Transverse colon (tissue), 4 donors: ENCODE results near the gene MEGF10. TPM values are rescaled to one million over a fixed set of nuclear protein-coding genes. Genes with fewer than 3 reads are reported as not detected.

ENCODE experiments used
- DNase-seq: peaks from one replicate; pipeline ENCODE4 v3.0.0-alpha.2; 2019
- H3K27ac ChIP-seq, 4 donors: fragments of 200-600 bp; sonication (generic); 2 replicates each; pipeline ENCODE4 v1.5.1; 2016 to 2018; ENCODE audit warnings: inconsistent platforms in 4 of 4
- H3K27me3 ChIP-seq: fragments of 200-600 bp; sonication (generic); 2 replicates; pipeline ENCODE4 v1.5.1; 2017; ENCODE audit warnings: inconsistent platforms
- H3K36me3 ChIP-seq, 4 donors: fragments of 200-600 bp; sonication (generic); 2 replicates each; pipeline ENCODE4 v1.5.1; 2017 to 2019; ENCODE audit warnings: inconsistent platforms in 4 of 4
- H3K4me1 ChIP-seq, 4 donors: fragments of 200-600 bp; sonication (generic); 2 replicates each; pipeline ENCODE4 v1.5.1; 2017 to 2020; ENCODE audit warnings: inconsistent platforms in 4 of 4
- H3K4me3 ChIP-seq, 4 donors: fragments of 200-600 bp; sonication (generic); 1 replicate in 1 of 4; 2 replicates in 3 of 4; pipeline versions ENCODE4 v1.5.1 to v1.6.1; 2017 to 2019; ENCODE audit warnings: inconsistent platforms in 4 of 4
- H3K9me3 ChIP-seq, 2 donors: fragments of 200-600 bp; sonication (generic); 2 replicates each; pipeline ENCODE4 v1.5.1; 2017 to 2019; ENCODE audit warnings: inconsistent platforms in 2 of 2
- CTCF ChIP-seq, 5 experiments: fragments of 200-600 bp in 3 of 5; fragments of 450-650 bp in 2 of 5; sonication (generic) in 3 of 5; IDR thresholded peaks; 1 replicate in 2 of 5; 2 replicates in 3 of 5; pipeline ENCODE4 v1.5.1; 2016 to 2017; ENCODE audit warnings: antibody characterized with exemption in 5 of 5, inconsistent platforms in 3 of 5, mild to moderate bottlenecking in 2 of 5, moderate library complexity in 1 of 5
- EP300 ChIP-seq: sonication (generic); formaldehyde crosslinking; IDR thresholded peaks from one replicate; pipeline ENCODE4 v1.6.1; 2017; ENCODE audit warnings: antibody characterized with exemption, low read depth
- POLR2A ChIP-seq: fragments of 450-650 bp; IDR thresholded peaks from one replicate; pipeline ENCODE4 v1.6.1; 2016; ENCODE audit warnings: antibody characterized with exemption, mild to moderate bottlenecking, moderate library complexity
- POLR2AphosphoS5 ChIP-seq, 3 donors: sonication (generic); formaldehyde crosslinking; IDR thresholded peaks; one replicate each; pipeline ENCODE4 v1.6.1; 2016; ENCODE audit warnings: antibody characterized with exemption in 3 of 3
- WGBS, 2 donors: methylation state at CpG; one replicate each; pipeline ENCODE4 v1.1.5; 2018; ENCODE audit warnings: low coverage in 1 of 2; 5-methylcytosine and 5-hydroxymethylcytosine counted together
- in situ Hi-C, 4 donors: fragments of 200-750 bp; cut with MboI; loops; one replicate each; pipeline versions ENCODE4 v1.15.0 to v1.15.1; 2017; ENCODE audit warnings: low sequenced_read_pairs in 3 of 4, low pct_ligation_motif_present in 1 of 4, low pct_unique_long_range_greater_than_20kb in 1 of 4
- intact Hi-C: fragments of 100-400 bp; cut with DNase I; formaldehyde crosslinking; loops from one replicate; pipeline ENCODE4 v1.15.1; 2023; ENCODE audit warnings: low total_unique reads
- total RNA-seq, 4 donors: library from RNA; depleted of rRNA; stranded (reverse); fragments of >200 nt; gene quantifications; one replicate each; pipeline ENCODE4 v1.1.0, GENCODE V29; 2016

MEGF10 gene
- total RNA-seq, 4 donors from 2014 or later, result 0.68 to 3.0 (median 2.9) TPM; not detected in 1

- Histone ChIP-seq H3K9me3 (no peaks in the 10 kb centered on the region), H3K27me3 (no peaks in the 10 kb centered on the region), H3K4me3 (no peak overlapping the region), H3K4me1 (no peaks in the 10 kb centered on the region), H3K36me3 (no peaks in the 10 kb centered on the region), H3K27ac (no peak overlapping the region)
- in situ Hi-C loops, result no loop called here
- DNase-seq, result no peak
- 78 to 84% methylated on average over 3 of the region's 3 CpGs for WGBS, 2 donors
- intact Hi-C loops, result no loop called here
- TF ChIP-seq POLR2AphosphoS5 (IDR thresholded peaks at IDR 0.05), result no peak
- no peak for TF ChIP-seq CTCF (IDR thresholded peaks at IDR 0.05)
- TF ChIP-seq POLR2A, result no peak
- no peak for TF ChIP-seq EP300
These were observed 159.4 kb downstream of the MEGF10 start for GRCh38 chr5:127450046-127450445.

- no peak for DNase-seq
These were observed 160.5 kb downstream of the MEGF10 start for GRCh38 chr5:127451096-127451495.

GRCh38 chr5:127452626-127453025 is 162.0 kb downstream of the MEGF10 start:
- Histone ChIP-seq H3K27ac (no peak overlapping the region), H3K4me1 (no peaks in the 10 kb centered on the region), H3K4me3 (no peak overlapping the region), H3K27me3 (no peaks in the 10 kb centered on the region), H3K36me3 (no peaks in the 10 kb centered on the region), H3K9me3 (no peaks in the 10 kb centered on the region)
- no peak for TF ChIP-seq EP300
- TF ChIP-seq CTCF (IDR thresholded peaks at IDR 0.05), result no peak
- no peak for TF ChIP-seq POLR2A
- no peak for TF ChIP-seq POLR2AphosphoS5 (IDR thresholded peaks at IDR 0.05)
- 72% methylated on average over 4 of the region's 4 CpGs; no CpG with 5 or more reads in 1 of the 2 donors for whole genome bisulfite sequencing, 2 donors
- intact Hi-C loops (no loop called here), in situ Hi-C loops (no loop called here)
- DNase-seq, result no peak

More at GRCh38 chr5:127451096-127451495, 160.5 kb downstream of the MEGF10 start:
- Histone ChIP-seq H3K9me3 (no peaks in the 10 kb centered on the region), H3K4me1 (no peaks in the 10 kb centered on the region), H3K4me3 (no peak overlapping the region), H3K27me3 (no peaks in the 10 kb centered on the region), H3K27ac (no peak overlapping the region), H3K36me3 (no peaks in the 10 kb centered on the region)
- in situ Hi-C loops (no loop called here), intact Hi-C loops (no loop called here)
- 90 to 92% methylated on average over 4 of the region's 4 CpGs for WGBS, 2 donors
- TF ChIP-seq CTCF (IDR thresholded peaks at IDR 0.05), result no peak
- TF ChIP-seq POLR2A, result no peak
- no peak for TF ChIP-seq POLR2AphosphoS5 (IDR thresholded peaks at IDR 0.05)
- TF ChIP-seq EP300, result no peak

- H3K27me3 ChIP-seq, result peaks cover 7% of the 10 kb centered on the region
- H3K4me1 ChIP-seq, result no peaks in the 10 kb centered on the region
- WGBS, 2 donors, result 69% methylated on average over 2 of the region's 2 CpGs
- in situ Hi-C loops, result no loop called here
- no peak for DNase-seq
- H3K36me3 ChIP-seq, result no peaks in the 10 kb centered on the region
- no peak for TF ChIP-seq EP300
- TF ChIP-seq POLR2A, result no peak
- TF ChIP-seq POLR2AphosphoS5 (IDR thresholded peaks at IDR 0.05), result no peak
- TF ChIP-seq CTCF (IDR thresholded peaks at IDR 0.05), result no peak
- H3K9me3 ChIP-seq, result no peaks in the 10 kb centered on the region
- H3K4me3 ChIP-seq, result no peak overlapping the region
- intact Hi-C loops, result no loop called here
- H3K27ac ChIP-seq, result no peak overlapping the region
These were observed 180.6 kb downstream of the MEGF10 start for GRCh38 chr5:127471211-127471610.
